ENCODE results near the gene PLEKHN1.

Gene PLEKHN1

DNA sequence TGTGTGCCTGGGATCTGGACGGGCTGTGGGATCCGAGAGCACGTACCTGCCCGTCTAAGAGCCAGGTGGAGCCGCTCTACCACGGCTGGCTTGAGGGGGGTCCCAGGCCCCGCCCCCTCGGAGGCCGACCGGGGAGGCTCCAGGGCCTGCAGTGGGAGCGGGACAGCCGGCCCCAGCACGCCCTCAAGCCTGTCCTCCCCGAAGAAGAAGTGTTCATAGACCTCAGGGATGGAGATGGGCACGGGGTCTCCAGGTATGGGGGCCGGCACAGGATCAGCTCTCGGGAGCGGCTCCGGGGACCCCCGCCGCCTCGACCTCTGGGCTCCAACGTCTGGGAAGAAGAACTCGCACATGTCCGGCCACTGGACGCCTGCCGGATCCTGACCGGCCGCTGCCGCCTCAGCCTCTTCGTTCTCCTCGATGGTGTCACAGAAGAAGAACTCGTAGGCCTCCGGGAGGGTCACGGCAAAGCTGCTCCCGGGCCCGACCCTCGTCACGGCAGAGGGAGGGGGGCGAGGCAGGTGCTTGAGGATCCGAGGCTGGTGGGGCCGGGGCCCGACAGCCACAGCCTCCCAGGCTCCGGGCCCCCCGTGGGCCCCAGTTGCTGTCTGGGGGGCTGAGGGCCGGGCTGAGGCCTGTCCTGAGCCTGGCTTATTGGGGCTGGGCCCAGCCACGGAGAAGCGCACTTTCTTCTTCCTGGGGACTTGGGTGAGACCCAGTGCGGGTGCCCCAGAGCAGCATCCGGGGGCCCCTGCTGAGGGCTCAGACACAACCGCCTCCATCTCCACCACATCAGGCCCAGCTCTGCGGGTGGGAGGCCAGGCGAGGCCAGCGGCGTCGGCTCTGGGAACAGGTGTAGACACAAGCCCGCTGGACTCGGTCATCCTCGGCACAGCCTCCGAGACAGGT lies 12.8 kb downstream of the PLEKHN1 start:
- TF ChIP-seq, protein P1, sequence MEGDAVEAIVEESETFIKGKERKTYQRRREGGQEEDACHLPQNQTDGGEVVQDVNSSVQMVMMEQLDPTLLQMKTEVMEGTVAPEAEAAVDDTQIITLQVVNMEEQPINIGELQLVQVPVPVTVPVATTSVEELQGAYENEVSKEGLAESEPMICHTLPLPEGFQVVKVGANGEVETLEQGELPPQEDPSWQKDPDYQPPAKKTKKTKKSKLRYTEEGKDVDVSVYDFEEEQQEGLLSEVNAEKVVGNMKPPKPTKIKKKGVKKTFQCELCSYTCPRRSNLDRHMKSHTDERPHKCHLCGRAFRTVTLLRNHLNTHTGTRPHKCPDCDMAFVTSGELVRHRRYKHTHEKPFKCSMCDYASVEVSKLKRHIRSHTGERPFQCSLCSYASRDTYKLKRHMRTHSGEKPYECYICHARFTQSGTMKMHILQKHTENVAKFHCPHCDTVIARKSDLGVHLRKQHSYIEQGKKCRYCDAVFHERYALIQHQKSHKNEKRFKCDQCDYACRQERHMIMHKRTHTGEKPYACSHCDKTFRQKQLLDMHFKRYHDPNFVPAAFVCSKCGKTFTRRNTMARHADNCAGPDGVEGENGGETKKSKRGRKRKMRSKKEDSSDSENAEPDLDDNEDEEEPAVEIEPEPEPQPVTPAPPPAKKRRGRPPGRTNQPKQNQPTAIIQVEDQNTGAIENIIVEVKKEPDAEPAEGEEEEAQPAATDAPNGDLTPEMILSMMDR (IDR thresholded peaks at IDR 0.05; ENCODE audit: borderline replicate concordance, control extremely low read depth, extremely low read depth, insufficient read depth, missing control alignments), result no peak
- in situ Hi-C loops (cut with MboI; ENCODE audit: low sequenced_read_pairs, unreplicated experiment), result no loop called here
- no peak for DNase-seq (ENCODE audit: low spot score)

DNA sequence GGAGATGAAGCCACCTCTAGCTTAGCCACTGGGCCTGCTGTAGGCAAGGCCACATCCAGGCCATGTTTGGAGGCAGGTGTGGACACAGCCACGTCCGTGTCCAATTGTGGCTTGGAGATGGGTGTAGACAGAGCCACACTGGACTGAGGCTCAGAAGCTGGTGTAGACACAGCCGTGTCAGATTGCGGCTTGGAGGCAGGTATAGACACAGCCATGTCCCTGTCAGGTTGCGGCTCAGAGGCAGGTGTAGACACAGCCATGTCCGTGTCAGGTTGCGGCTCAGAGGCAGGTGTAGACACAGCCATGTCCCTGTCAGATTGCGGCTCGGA lies 13.4 kb downstream of the PLEKHN1 start:
- DNase-seq (ENCODE audit: low spot score), result no peak
- TF ChIP-seq, protein P1 (IDR thresholded peaks at IDR 0.05; ENCODE audit: borderline replicate concordance, control extremely low read depth, extremely low read depth, insufficient read depth, missing control alignments), result no peak
- in situ Hi-C loops (cut with MboI; ENCODE audit: low sequenced_read_pairs, unreplicated experiment), result no loop called here

GRCh38 chr1:980137-980571 lies 13.9 kb downstream of the PLEKHN1 start:
- TF ChIP-seq, protein P1 (IDR thresholded peaks at IDR 0.05; ENCODE audit: borderline replicate concordance, control extremely low read depth, extremely low read depth, insufficient read depth, missing control alignments), result no peak
- in situ Hi-C loops (cut with MboI; ENCODE audit: low sequenced_read_pairs, unreplicated experiment), result no loop called here

GRCh38 chr1:980602-981395 lies 14.5 kb downstream of the PLEKHN1 start:
- TF ChIP-seq, protein P1 (IDR thresholded peaks at IDR 0.05; ENCODE audit: borderline replicate concordance, control extremely low read depth, extremely low read depth, insufficient read depth, missing control alignments), result no peak
- in situ Hi-C loops (cut with MboI; ENCODE audit: low sequenced_read_pairs, unreplicated experiment), result no loop called here
- DNase-seq (ENCODE audit: low spot score), result no peak

More at GRCh38 chr1:980137-980571, 13.9 kb downstream of the PLEKHN1 start:
- DNase-seq (ENCODE audit: low spot score), result no peak

DNA sequence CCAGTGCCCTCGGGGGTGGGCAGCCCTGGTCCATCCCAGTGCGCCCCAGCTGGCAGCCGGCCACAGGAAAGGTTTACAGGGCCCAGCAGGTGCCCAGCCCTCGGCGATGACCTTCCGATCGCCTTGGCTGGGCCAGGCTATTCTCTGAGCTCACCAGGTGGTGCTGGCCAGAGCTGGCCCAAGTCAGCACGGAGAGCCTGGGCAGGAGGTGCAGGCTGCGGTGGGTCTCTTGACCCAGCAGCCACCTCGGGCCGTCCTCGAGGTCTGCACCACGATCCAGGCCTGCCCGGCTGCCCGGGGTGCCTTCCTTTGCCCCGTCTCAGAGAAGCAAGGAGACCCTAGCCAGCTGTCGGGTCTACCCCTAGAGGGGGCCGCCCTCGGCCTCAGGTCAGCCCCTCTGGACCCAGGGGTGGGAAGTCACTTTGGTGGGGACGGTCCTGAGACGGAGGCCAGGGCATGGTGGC lies 15.2 kb downstream of the PLEKHN1 start:
- in situ Hi-C loops (cut with MboI; ENCODE audit: low sequenced_read_pairs, unreplicated experiment), result no loop called here

More for the DNA sequence above, 15.2 kb downstream of the PLEKHN1 start:
- TF ChIP-seq, protein P1 (IDR thresholded peaks at IDR 0.05; ENCODE audit: borderline replicate concordance, control extremely low read depth, extremely low read depth, insufficient read depth, missing control alignments), result no peak
- DNase-seq (ENCODE audit: low spot score), result no peak
